ENCODE data around the gene RABGAP1. TPM values are rescaled to one million over a fixed set of nuclear protein-coding genes. Genes with fewer than 3 reads are reported as not detected.

Gene RABGAP1
- total RNA-seq, 1 experiment from 2014 or later, result 64.0 TPM

GRCh38 chr9:122936883-122937282 lies 3.9 kb upstream of the RABGAP1 start:
- Histone ChIP-seq H3K4me3 (ENCODE audit: low read depth, low read length, poor library complexity, severe bottlenecking) (no peak overlapping the region), H3K9me3 (ENCODE audit: low read depth, low read length, poor library complexity, severe bottlenecking) (no peaks in the 10 kb centered on the region), H3K27me3 (replicated peaks; ENCODE audit: insufficient read depth, low read depth, low read length, poor library complexity) (no peaks in the 10 kb centered on the region), H3K4me1 (ENCODE audit: insufficient read depth, low read length, poor library complexity, severe bottlenecking) (peaks cover 7% of the 10 kb centered on the region), H3K27ac (ENCODE audit: low read depth, low read length, poor library complexity, severe bottlenecking) (no peak overlapping the region), H3K36me3 (ENCODE audit: insufficient read depth, low read length, poor library complexity, severe bottlenecking) (peaks cover 26% of the 10 kb centered on the region)
- TF ChIP-seq CTCF (conservative IDR thresholded peaks at IDR 0.05; ENCODE audit: low read depth, low read length) (no peak), EZH2 (IDR thresholded peaks at IDR 0.05; ENCODE audit: borderline replicate concordance, low read depth, low read length, poor library complexity, severe bottlenecking) (no peak)
- BruUV-seq (replicated peaks), result no TSS peak
- intact Hi-C loops (cut with micrococcal nuclease; ENCODE audit: unreplicated experiment), result no loop called here
- DNase-seq (ENCODE audit: low spot score), result no peak
- ChIA-PET POLR2A (ENCODE audit: low non-redundant PET) (no interaction called here), CTCF (no interaction called here)

- BruUV-seq (replicated peaks), result no TSS peak
- Histone ChIP-seq H3K4me3 (ENCODE audit: low read depth, low read length, poor library complexity, severe bottlenecking) (no peak overlapping the region), H3K36me3 (ENCODE audit: insufficient read depth, low read length, poor library complexity, severe bottlenecking) (peaks cover 31% of the 10 kb centered on the region), H3K4me1 (ENCODE audit: insufficient read depth, low read length, poor library complexity, severe bottlenecking) (peaks cover 3% of the 10 kb centered on the region), H3K27ac (ENCODE audit: low read depth, low read length, poor library complexity, severe bottlenecking) (no peak overlapping the region), H3K27me3 (replicated peaks; ENCODE audit: insufficient read depth, low read depth, low read length, poor library complexity) (no peaks in the 10 kb centered on the region), H3K9me3 (ENCODE audit: low read depth, low read length, poor library complexity, severe bottlenecking) (no peaks in the 10 kb centered on the region)
- no peak for DNase-seq (ENCODE audit: low spot score)
- POLR2A ChIA-PET (ENCODE audit: low non-redundant PET), result no interaction called here
- no peak for TF ChIP-seq CTCF (conservative IDR thresholded peaks at IDR 0.05; ENCODE audit: low read depth, low read length)
- TF ChIP-seq EZH2 (IDR thresholded peaks at IDR 0.05; ENCODE audit: borderline replicate concordance, low read depth, low read length, poor library complexity, severe bottlenecking), result no peak
- CTCF ChIA-PET, result no interaction called here
- intact Hi-C loops (cut with micrococcal nuclease; ENCODE audit: unreplicated experiment), result no loop called here
These were observed 1.2 kb upstream of the RABGAP1 start for GRCh38 chr9:122939601-122940000.

- intact Hi-C loops (cut with micrococcal nuclease; ENCODE audit: unreplicated experiment), result no loop called here
- no TSS peak for BruUV-seq (replicated peaks)
- CTCF ChIA-PET, result interaction anchor here (1.0 kb wide), 1 partner anchor 51 kb away, joined by 4 read pairs; no protein-coding TSS in a partner anchor
These were observed 419 bp upstream of the RABGAP1 start for GRCh38 chr9:122940454-122940748.

More at GRCh38 chr9:122940454-122940748, 419 bp upstream of the RABGAP1 start:
- Histone ChIP-seq H3K4me3 (ENCODE audit: low read depth, low read length, poor library complexity, severe bottlenecking) (peak overlapping the region; percentile 90), H3K9me3 (ENCODE audit: low read depth, low read length, poor library complexity, severe bottlenecking) (no peaks in the 10 kb centered on the region), H3K27ac (ENCODE audit: low read depth, low read length, poor library complexity, severe bottlenecking) (peak overlapping the region; percentile 56), H3K36me3 (ENCODE audit: insufficient read depth, low read length, poor library complexity, severe bottlenecking) (peaks cover 31% of the 10 kb centered on the region), H3K4me1 (ENCODE audit: insufficient read depth, low read length, poor library complexity, severe bottlenecking) (peaks cover 7% of the 10 kb centered on the region), H3K27me3 (replicated peaks; ENCODE audit: insufficient read depth, low read depth, low read length, poor library complexity) (no peaks in the 10 kb centered on the region)
- DNase-seq (ENCODE audit: low spot score), result no peak
- TF ChIP-seq CTCF (conservative IDR thresholded peaks at IDR 0.05; ENCODE audit: low read depth, low read length) (no peak), EZH2 (IDR thresholded peaks at IDR 0.05; ENCODE audit: borderline replicate concordance, low read depth, low read length, poor library complexity, severe bottlenecking) (no peak)
- POLR2A ChIA-PET (ENCODE audit: low non-redundant PET), result interaction anchor here (0.6 to 1.1 kb wide), 3 partner anchors 9 to 706 kb away, joined by 3 to 5 read pairs (median 3); partner anchors contain the start of gene ZBTB26

All from A673 (cell line).